Loucy (cell line): ENCODE data around the gene CACNA1C.

Source experiments
- CTCF ChIP-seq: fragments of 200-600 bp; sonication (generic); conservative IDR thresholded peaks from 2 replicates; pipeline ENCODE4 v1.5.1; 2014; ENCODE audit warnings: mild to moderate bottlenecking, antibody characterized with exemption, low read length
- EZH2phosphoT487 ChIP-seq: fragments of 200-600 bp; IDR thresholded peaks from 2 replicates; pipeline ENCODE4 v1.6.1; 2018; ENCODE audit warnings: antibody characterized with exemption, mild to moderate bottlenecking, moderate library complexity, borderline replicate concordance

DNA sequence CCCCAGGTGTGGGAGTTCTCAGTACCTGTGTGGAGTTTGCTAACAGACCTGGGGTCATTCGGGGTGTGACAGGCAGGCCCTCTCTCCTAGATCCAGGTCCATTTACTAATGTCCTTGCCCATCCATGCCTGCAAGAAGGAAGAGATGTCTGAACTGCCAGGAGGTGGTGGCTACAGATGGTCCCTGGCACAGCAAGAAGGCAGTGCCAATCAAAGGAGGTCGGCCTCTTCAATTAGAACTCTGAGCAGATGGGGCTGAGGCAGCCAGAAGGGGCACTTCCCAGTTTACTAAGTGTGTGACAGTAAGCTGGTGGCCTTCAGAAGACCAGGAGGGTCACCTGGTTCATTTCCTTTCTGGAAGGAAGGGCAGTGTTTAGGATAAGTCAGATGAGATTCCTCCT, 202.5 kb downstream of the CACNA1C start:
- TF ChIP-seq CTCF (no peak), EZH2phosphoT487 (no peak)
